Vagina (tissue), 2 donors: ENCODE results near the gene RAB21. TPM values are rescaled to one million over a fixed set of nuclear protein-coding genes. Genes with fewer than 3 reads are reported as not detected.
A peak's percentile ranks its signal among the peaks of the same experiment; 100 is the strongest.
"Not testable (repeated sequence)": the region's sequence is repeated elsewhere in the genome, so short reads cannot be mapped to it uniquely, and the experiment has no call there.

Experiments
- DNase-seq, 2 donors: peaks; one replicate each; pipeline ENCODE4 v3.0.0-alpha.2; 2017; ENCODE audit errors: extremely low spot score in 2 of 2
- H3K27ac ChIP-seq: fragments of 200-600 bp; sonication (generic); one replicate; pipeline ENCODE4 v1.5.1; 2019
- H3K27me3 ChIP-seq: fragments of 200-600 bp; sonication (generic); one replicate; pipeline ENCODE4 v1.5.1; 2019
- H3K36me3 ChIP-seq, 2 donors: fragments of 200-600 bp; sonication (generic); one replicate each; pipeline ENCODE4 v1.5.1; 2017 to 2019
- H3K4me1 ChIP-seq: fragments of 200-600 bp; sonication (generic); one replicate; pipeline ENCODE4 v1.5.1; 2019
- H3K4me3 ChIP-seq, 2 donors: fragments of 200-600 bp; sonication (generic); 1 replicate in 1 of 2; 2 replicates in 1 of 2; pipeline ENCODE4 v1.5.1; 2016 to 2019
- H3K9me3 ChIP-seq: fragments of 200-600 bp; sonication (generic); one replicate; pipeline ENCODE4 v1.5.1; 2019
- POLR2A ChIP-seq, 2 donors: fragments of 450-650 bp; IDR thresholded peaks; one replicate each; pipeline ENCODE4 v1.6.1; 2017; ENCODE audit warnings: antibody characterized with exemption in 2 of 2, mild to moderate bottlenecking in 2 of 2, moderate library complexity in 2 of 2
- POLR2AphosphoS5 ChIP-seq, 2 donors: sonication (generic); formaldehyde crosslinking; IDR thresholded peaks; one replicate each; pipeline ENCODE4 v1.9.0; 2017; ENCODE audit warnings: antibody characterized with exemption in 2 of 2, mild to moderate bottlenecking in 2 of 2, low read depth in 1 of 2; ENCODE audit not compliant: insufficient read depth in 1 of 2
- intact Hi-C: fragments of 100-400 bp; cut with DNase I; formaldehyde crosslinking; loops from one replicate; pipeline ENCODE4 v1.15.1; 2023
- total RNA-seq: library from RNA; depleted of rRNA; stranded (reverse); fragments of >200 nt; gene quantifications from one replicate; pipeline ENCODE4 v1.2.3, GENCODE V29; 2016
- TF ChIP-seq, protein P1 (sequence below), 3 experiments: fragments of 450-650 bp in 2 of 3; fragments of 200-600 bp in 1 of 3; sonication (generic) in 1 of 3; IDR thresholded peaks; one replicate each; pipeline ENCODE4 v1.5.1; 2017 to 2019; ENCODE audit warnings: antibody characterized with exemption in 3 of 3, mild to moderate bottlenecking in 2 of 3, moderate library complexity in 2 of 3

Gene RAB21
- total RNA-seq, 1 donor from 2014 or later: 21.1 TPM

- intact Hi-C loops: no loop called here
- Histone ChIP-seq H3K27ac (no peak overlapping the region), H3K36me3 (no peaks in the 10 kb centered on the region), H3K9me3 (no peaks in the 10 kb centered on the region), H3K4me1 (no peaks in the 10 kb centered on the region), H3K27me3 (no peaks in the 10 kb centered on the region), H3K4me3 (no peak overlapping the region)
- no peak for DNase-seq
- no peak for TF ChIP-seq POLR2A (IDR thresholded peaks at IDR 0.05)
These were observed 56.3 kb downstream of the RAB21 start for GRCh38 chr12:71810921-71811320.

GRCh38 chr12:71815242-71815641 lies 60.6 kb downstream of the RAB21 start:
- H3K9me3 ChIP-seq, DNase-seq, H3K27me3 ChIP-seq, H3K4me3 ChIP-seq, H3K4me1 ChIP-seq, intact Hi-C loops, H3K36me3 ChIP-seq, H3K27ac ChIP-seq: not testable (repeated sequence)

DNA sequence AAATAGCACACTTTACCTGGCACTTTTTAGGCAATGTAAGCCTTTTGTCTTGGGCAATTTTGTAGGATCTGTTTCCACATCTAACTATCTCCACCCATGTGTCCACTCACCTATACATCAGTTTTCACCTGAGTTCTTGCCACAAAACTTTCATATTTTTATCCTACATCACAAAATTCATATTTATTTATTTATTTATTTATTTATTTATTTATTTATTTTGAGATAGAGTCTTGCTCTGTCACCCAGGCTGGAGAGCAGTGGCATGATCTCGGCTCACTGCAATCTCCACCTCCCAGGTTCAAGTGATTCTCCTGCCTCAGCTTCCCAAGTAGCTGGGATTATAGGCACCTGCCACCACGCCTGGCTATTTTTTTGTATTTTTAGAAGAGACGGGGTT lies 67.4 kb downstream of the RAB21 start:
- intact Hi-C loops, H3K9me3 ChIP-seq, H3K36me3 ChIP-seq, H3K4me1 ChIP-seq, H3K27ac ChIP-seq, H3K4me3 ChIP-seq, DNase-seq, H3K27me3 ChIP-seq: not testable (repeated sequence)

- no peaks in the 10 kb centered on the region for H3K36me3 ChIP-seq
- no peak overlapping the region for H3K27ac ChIP-seq
- no peaks in the 10 kb centered on the region for H3K9me3 ChIP-seq
- intact Hi-C loops: no loop called here
- H3K4me3 ChIP-seq: no peak overlapping the region
- TF ChIP-seq, protein P1, sequence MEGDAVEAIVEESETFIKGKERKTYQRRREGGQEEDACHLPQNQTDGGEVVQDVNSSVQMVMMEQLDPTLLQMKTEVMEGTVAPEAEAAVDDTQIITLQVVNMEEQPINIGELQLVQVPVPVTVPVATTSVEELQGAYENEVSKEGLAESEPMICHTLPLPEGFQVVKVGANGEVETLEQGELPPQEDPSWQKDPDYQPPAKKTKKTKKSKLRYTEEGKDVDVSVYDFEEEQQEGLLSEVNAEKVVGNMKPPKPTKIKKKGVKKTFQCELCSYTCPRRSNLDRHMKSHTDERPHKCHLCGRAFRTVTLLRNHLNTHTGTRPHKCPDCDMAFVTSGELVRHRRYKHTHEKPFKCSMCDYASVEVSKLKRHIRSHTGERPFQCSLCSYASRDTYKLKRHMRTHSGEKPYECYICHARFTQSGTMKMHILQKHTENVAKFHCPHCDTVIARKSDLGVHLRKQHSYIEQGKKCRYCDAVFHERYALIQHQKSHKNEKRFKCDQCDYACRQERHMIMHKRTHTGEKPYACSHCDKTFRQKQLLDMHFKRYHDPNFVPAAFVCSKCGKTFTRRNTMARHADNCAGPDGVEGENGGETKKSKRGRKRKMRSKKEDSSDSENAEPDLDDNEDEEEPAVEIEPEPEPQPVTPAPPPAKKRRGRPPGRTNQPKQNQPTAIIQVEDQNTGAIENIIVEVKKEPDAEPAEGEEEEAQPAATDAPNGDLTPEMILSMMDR (IDR thresholded peaks at IDR 0.05): no peak
- no peak for TF ChIP-seq POLR2AphosphoS5 (IDR thresholded peaks at IDR 0.05; ENCODE audit: insufficient read depth in 1 of 2, low read depth in 1 of 2)
- TF ChIP-seq POLR2A (IDR thresholded peaks at IDR 0.05): no peak
- H3K4me1 ChIP-seq: no peaks in the 10 kb centered on the region
- H3K27me3 ChIP-seq: no peaks in the 10 kb centered on the region
- DNase-seq: no peak
These were observed 74.2 kb downstream of the RAB21 start for GRCh38 chr12:71828813-71829212.

GRCh38 chr12:71837356-71837755 lies 82.7 kb downstream of the RAB21 start:
- intact Hi-C loops: no loop called here
- DNase-seq: no peak
- Histone ChIP-seq H3K9me3 (no peaks in the 10 kb centered on the region), H3K4me3 (no peak overlapping the region), H3K36me3 (no peaks in the 10 kb centered on the region), H3K4me1 (peaks cover 29% of the 10 kb centered on the region), H3K27ac (no peak overlapping the region), H3K27me3 (no peaks in the 10 kb centered on the region)
- TF ChIP-seq, protein P1 (IDR thresholded peaks at IDR 0.05): no peak
- no peak for TF ChIP-seq POLR2AphosphoS5 (IDR thresholded peaks at IDR 0.05; ENCODE audit: insufficient read depth in 1 of 2, low read depth in 1 of 2)
- no peak for TF ChIP-seq POLR2A (IDR thresholded peaks at IDR 0.05)

DNA sequence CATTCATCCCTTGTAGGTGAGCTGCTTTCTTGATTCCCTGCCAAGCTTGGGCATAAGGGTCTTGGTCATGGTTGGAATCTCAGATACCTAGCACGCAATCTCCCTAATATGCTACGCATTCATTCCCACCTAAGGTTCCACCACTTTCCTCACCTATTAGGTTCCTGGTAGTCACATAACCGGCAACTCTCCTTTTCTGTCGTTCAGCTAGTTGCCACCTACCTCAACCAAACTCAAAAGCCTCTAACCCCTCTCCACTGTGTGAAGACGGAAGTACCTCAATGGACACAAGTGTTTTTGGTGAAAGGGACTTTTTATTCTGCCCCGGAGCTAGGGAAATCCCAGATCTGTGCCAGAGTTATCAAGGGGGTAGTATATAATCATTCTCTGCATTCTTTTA lies 83.6 kb downstream of the RAB21 start:
- TF ChIP-seq, protein P1 (IDR thresholded peaks at IDR 0.05): no peak
- TF ChIP-seq POLR2A (IDR thresholded peaks at IDR 0.05) (no peak), POLR2AphosphoS5 (IDR thresholded peaks at IDR 0.05; ENCODE audit: insufficient read depth in 1 of 2, low read depth in 1 of 2) (no peak)
- Histone ChIP-seq H3K27me3 (no peaks in the 10 kb centered on the region), H3K4me3 (no peak overlapping the region), H3K36me3 (no peaks in the 10 kb centered on the region), H3K9me3 (no peaks in the 10 kb centered on the region), H3K27ac (peak overlapping the region; percentile 97), H3K4me1 (peaks cover 37% of the 10 kb centered on the region)
- no peak for DNase-seq
- intact Hi-C loops: no loop called here

DNA sequence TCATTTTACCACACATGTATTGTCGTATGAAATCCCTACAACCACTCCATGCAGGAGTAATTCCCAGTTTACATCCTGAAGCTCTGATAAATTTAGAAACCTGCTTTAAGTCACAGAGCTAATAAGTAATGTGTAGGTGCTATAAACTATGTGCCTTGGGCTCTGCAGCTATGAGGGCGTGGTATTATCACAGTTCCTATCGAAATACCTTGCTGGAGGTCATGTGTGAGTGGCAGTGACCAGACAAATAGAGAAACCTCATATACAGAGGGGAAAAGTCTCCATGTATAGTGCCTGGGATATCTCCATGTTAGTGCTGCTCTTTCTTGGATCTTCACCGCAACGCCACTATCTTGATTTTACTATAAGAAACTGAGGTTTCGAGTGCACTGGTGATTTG lies 84.0 kb downstream of the RAB21 start:
- H3K27me3 ChIP-seq: no peaks in the 10 kb centered on the region
- no peak for DNase-seq
- no peaks in the 10 kb centered on the region for H3K9me3 ChIP-seq
- intact Hi-C loops: no loop called here
- TF ChIP-seq, protein P1 (IDR thresholded peaks at IDR 0.05): no peak
- no peaks in the 10 kb centered on the region for H3K36me3 ChIP-seq
- peak overlapping the region; percentile 97 for H3K27ac ChIP-seq
- H3K4me1 ChIP-seq: peaks cover 40% of the 10 kb centered on the region
- peak overlapping the region; percentile 79 to 82 for H3K4me3 ChIP-seq
